NB4 (cell line): ENCODE results near the gene RANBP10.

Experiments
- MYC ChIP-seq: IDR thresholded peaks from 2 replicates; pipeline ENCODE4 v1.6.1; 2011; ENCODE audit warnings: low read depth, low read length
- TF ChIP-seq, protein P1 (sequence below): IDR thresholded peaks from one replicate; pipeline ENCODE4 v1.5.1; 2012; ENCODE audit warnings: low read depth, low read length

DNA sequence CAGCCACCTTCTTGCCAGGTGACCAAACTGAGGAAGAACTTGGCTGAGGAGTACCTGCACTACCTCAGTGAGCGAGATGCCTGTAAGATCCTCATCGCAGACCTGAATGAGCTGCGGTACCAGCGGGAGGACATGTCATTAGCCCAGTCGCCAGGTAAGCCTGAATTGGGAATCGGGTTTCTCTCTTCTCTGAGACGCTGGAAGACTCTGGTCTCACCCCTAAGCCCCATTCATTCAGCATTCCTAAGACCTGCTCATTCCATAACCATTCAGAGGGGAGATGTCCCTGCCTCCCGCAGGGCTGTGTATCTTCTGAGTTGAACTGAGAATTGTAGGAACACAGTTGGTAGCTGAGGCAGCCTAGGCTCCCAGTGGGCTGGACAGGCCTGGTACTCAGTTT lies 18.8 kb upstream of the RANBP10 start:
- no peak for TF ChIP-seq MYC
- TF ChIP-seq, protein P1, sequence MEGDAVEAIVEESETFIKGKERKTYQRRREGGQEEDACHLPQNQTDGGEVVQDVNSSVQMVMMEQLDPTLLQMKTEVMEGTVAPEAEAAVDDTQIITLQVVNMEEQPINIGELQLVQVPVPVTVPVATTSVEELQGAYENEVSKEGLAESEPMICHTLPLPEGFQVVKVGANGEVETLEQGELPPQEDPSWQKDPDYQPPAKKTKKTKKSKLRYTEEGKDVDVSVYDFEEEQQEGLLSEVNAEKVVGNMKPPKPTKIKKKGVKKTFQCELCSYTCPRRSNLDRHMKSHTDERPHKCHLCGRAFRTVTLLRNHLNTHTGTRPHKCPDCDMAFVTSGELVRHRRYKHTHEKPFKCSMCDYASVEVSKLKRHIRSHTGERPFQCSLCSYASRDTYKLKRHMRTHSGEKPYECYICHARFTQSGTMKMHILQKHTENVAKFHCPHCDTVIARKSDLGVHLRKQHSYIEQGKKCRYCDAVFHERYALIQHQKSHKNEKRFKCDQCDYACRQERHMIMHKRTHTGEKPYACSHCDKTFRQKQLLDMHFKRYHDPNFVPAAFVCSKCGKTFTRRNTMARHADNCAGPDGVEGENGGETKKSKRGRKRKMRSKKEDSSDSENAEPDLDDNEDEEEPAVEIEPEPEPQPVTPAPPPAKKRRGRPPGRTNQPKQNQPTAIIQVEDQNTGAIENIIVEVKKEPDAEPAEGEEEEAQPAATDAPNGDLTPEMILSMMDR: no peak
